ENCODE data around the gene HECTD2.
"Not testable (repeated sequence)": the region's sequence is repeated elsewhere in the genome, so short reads cannot be mapped to it uniquely, and the experiment has no call there.

The HECTD2 gene

GRCh38 chr10:91545384-91545783, 135.2 kb downstream of the HECTD2 start:
- DNase-seq: no peak

GRCh38 chr10:91545838-91546237, 135.7 kb downstream of the HECTD2 start:
- no peak for DNase-seq

GRCh38 chr10:91549262-91549661, 139.1 kb downstream of the HECTD2 start:
- DNase-seq: no peak

GRCh38 chr10:91550021-91550420, 139.9 kb downstream of the HECTD2 start:
- DNase-seq: no peak

- no peak for DNase-seq
Observed at GRCh38 chr10:91551856-91552255, 141.7 kb downstream of the HECTD2 start.

GRCh38 chr10:91552274-91553095, 142.3 kb downstream of the HECTD2 start:
- DNase-seq: no peak

GRCh38 chr10:91555455-91555854, 145.3 kb downstream of the HECTD2 start:
- DNase-seq: no peak

GRCh38 chr10:91556691-91557566, 146.8 kb downstream of the HECTD2 start:
- DNase-seq: no peak

GRCh38 chr10:91557651-91558111, 147.5 kb downstream of the HECTD2 start:
- no peak for DNase-seq

- no peak for DNase-seq
Observed at GRCh38 chr10:91558473-91558872, 148.3 kb downstream of the HECTD2 start.

- DNase-seq: no peak
Observed at GRCh38 chr10:91559169-91559568, 149.0 kb downstream of the HECTD2 start.

- DNase-seq: no peak
Observed at GRCh38 chr10:91559750-91560149, 149.6 kb downstream of the HECTD2 start.

- DNase-seq: not testable (repeated sequence)
Observed at GRCh38 chr10:91560827-91561226, 150.7 kb downstream of the HECTD2 start.

GRCh38 chr10:91562839-91563581, 152.9 kb downstream of the HECTD2 start:
- DNase-seq: no peak

- DNase-seq: no peak
Observed at GRCh38 chr10:91564026-91564425, 153.9 kb downstream of the HECTD2 start.
